H1 (cell line): ENCODE data around the gene RAB3C. TPM values are rescaled to one million over a fixed set of nuclear protein-coding genes. Genes with fewer than 3 reads are reported as not detected.

Source experiments
- ASH2L ChIP-seq: fragments of 200-600, 300-600 bp; sonication (generic); IDR thresholded peaks from one replicate; pipeline ENCODE4 v1.7.1; 2017; ENCODE audit warnings: low read length
- EGR1 ChIP-seq: IDR thresholded peaks from 2 replicates; pipeline ENCODE4 v1.6.1; 2011; ENCODE audit warnings: low read depth, low read length, borderline replicate concordance
- NRF1 ChIP-seq: IDR thresholded peaks from 2 replicates; pipeline ENCODE4 v1.6.1; 2011; ENCODE audit warnings: mild to moderate bottlenecking, low read depth, low read length, improper control_type of control experiment
- RNF2 ChIP-seq: fragments of 200-900, 300-1000 bp; sonication (generic); IDR thresholded peaks from 2 replicates; pipeline ENCODE4 v1.7.1; 2016; ENCODE audit warnings: borderline replicate concordance, low read depth, mild to moderate bottlenecking, antibody characterized with exemption, low read length; ENCODE audit not compliant: poor library complexity, severe bottlenecking; ENCODE audit errors: missing control alignments
- RXRA ChIP-seq: IDR thresholded peaks from 2 replicates; pipeline ENCODE4 v1.6.1; 2011; ENCODE audit warnings: low read depth, mild to moderate bottlenecking, low read length, moderate library complexity; ENCODE audit not compliant: insufficient read depth
- TAF7 ChIP-seq: optimal IDR thresholded peaks from 2 replicates; pipeline ENCODE3; 2011; ENCODE audit warnings: low read depth, mild to moderate bottlenecking, inconsistent platforms, low read length, moderate library complexity, borderline replicate concordance
- polyA plus RNA-seq, 7 experiments: library from polyadenylated mRNA; depleted of rRNA in 3 of 7; stranded (reverse) in 5 of 7; unstranded in 2 of 7; fragments of >200 nt in 5 of 7; fragments of 200-250 nt in 2 of 7; gene quantifications; 1 replicate in 5 of 7; 2 replicates in 1 of 7; 4 replicates in 1 of 7; pipeline versions ENCODE4 v1.2.1 to v1.2.3, GENCODE V29; 2011 to 2013; ENCODE audit warnings: missing spikeins in 2 of 7, mixed read lengths in 2 of 7
- total RNA-seq: library from RNA; stranded (reverse); fragmentation: NEBNext Ultra II Directional; extraction: Animal tissue kit (Norgen Biotek cat#: 25700); gene quantifications from 2 replicates; pipeline ENCODE4 v1.2.1, GENCODE V29; 2021
- TF ChIP-seq, protein P1 (sequence below): IDR thresholded peaks from 2 replicates; pipeline ENCODE4 v1.6.1; 2012; ENCODE audit warnings: inconsistent platforms

RAB3C gene
- total and polyA plus RNA-seq, 2 of the 8 experiments (the other 6 are each of a cell fraction or from before 2014, with no cell fraction given) = 14.7 to 18.3 TPM

DNA sequence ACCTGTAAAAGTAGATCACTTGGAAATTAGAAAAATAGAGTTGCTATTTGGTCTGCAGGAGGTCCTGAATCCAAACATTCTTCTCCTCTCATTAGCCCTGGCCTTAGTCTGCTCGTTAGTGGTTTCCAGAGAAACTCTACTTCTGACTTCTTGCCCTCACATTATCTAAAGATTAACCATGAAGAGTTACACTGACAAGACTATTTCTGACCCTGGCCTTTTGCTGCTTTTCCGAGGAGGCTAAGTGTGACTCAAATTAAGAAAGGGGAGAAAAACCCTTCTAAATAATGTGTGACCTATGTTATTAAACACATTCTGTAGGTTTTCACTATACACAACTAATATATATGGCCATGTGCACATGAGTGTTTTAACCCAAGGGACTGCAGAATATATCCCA, 302.4 kb downstream of the RAB3C start (continued):
- TF ChIP-seq RNF2 (no peak), TAF7 (no peak), ASH2L (no peak), NRF1 (no peak), RXRA (no peak), EGR1 (no peak)
- TF ChIP-seq, protein P1, sequence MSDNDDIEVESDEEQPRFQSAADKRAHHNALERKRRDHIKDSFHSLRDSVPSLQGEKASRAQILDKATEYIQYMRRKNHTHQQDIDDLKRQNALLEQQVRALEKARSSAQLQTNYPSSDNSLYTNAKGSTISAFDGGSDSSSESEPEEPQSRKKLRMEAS = no peak
